B cell (primary cell): ENCODE measurements around the gene RNF114. TPM values are rescaled to one million over a fixed set of nuclear protein-coding genes. Genes with fewer than 3 reads are reported as not detected.

Experiments
- ATAC-seq: fragments of 200-7000 bp; cut with Tn5 transposase; one replicate; pipeline ENCODE4 v1.10.0; 2021; ENCODE audit warnings: low read depth, mild to moderate bottlenecking, moderate number of reproducible peaks, moderate library complexity
- CTCF ChIA-PET: fragments of 350-600 bp; sonication (Branson Sonifier 250); formaldehyde crosslinking; loops from one replicate; lab custom pipeline; 2021; ENCODE audit warnings: antibody characterized with exemption, inconsistent platforms; lab: Charles Lee
- POLR2A ChIA-PET: fragments of 350-600 bp; sonication (Branson Sonifier 250); formaldehyde crosslinking; loops from one replicate; lab custom pipeline; 2021; ENCODE audit warnings: antibody characterized with exemption; lab: Charles Lee
- DNase-seq: peaks from one replicate; pipeline ENCODE4 v3.0.0; 2013
- H2AFZ ChIP-seq: 2 replicates; pipeline ENCODE4 v1.6.1; 2012; ENCODE audit warnings: mild to moderate bottlenecking, low read depth, low read length; ENCODE audit not compliant: insufficient read depth, poor library complexity, severe bottlenecking
- H3K27ac ChIP-seq, 2 donors: 1 replicate in 1 of 2; 2 replicates in 1 of 2; pipeline ENCODE4 v1.5.1; 2012 to 2013; ENCODE audit warnings: low read length in 2 of 2, mild to moderate bottlenecking in 2 of 2, moderate library complexity in 1 of 2
- H3K27me3 ChIP-seq, 4 experiments: fragments of 200-600 bp in 1 of 4; sonication (generic) in 1 of 4; replicated peaks in 1 of 4; 1 replicate in 2 of 4; 2 replicates in 2 of 4; pipeline versions ENCODE4 v1.6.1 to v1.7.0; 2013 to 2016; ENCODE audit warnings: low read length in 3 of 4, mild to moderate bottlenecking in 2 of 4, mixed read lengths in 1 of 4, moderate library complexity in 1 of 4; ENCODE audit not compliant: insufficient read depth in 4 of 4, control insufficient read depth in 3 of 4; ENCODE audit errors: control extremely low read depth in 1 of 4
- H3K36me3 ChIP-seq, 2 experiments: replicated peaks in 1 of 2; 1 replicate in 1 of 2; 2 replicates in 1 of 2; pipeline versions ENCODE4 v1.6.1 to v1.7.1; 2013; ENCODE audit warnings: low read length in 1 of 2; ENCODE audit not compliant: insufficient read depth in 2 of 2, control insufficient read depth in 1 of 2; ENCODE audit errors: control extremely low read depth in 1 of 2, extremely low read depth in 1 of 2
- H3K4me1 ChIP-seq, 2 donors: fragments of 200-600 bp in 1 of 2; sonication (generic) in 1 of 2; 1 replicate in 1 of 2; 2 replicates in 1 of 2; pipeline versions ENCODE4 v1.5.1 to v1.6.1; 2013 to 2017; ENCODE audit warnings: low read length in 2 of 2; ENCODE audit not compliant: control insufficient read depth in 2 of 2, insufficient read depth in 2 of 2
- H3K4me2 ChIP-seq: replicated peaks from 2 replicates; pipeline ENCODE3; 2012; ENCODE audit warnings: mild to moderate bottlenecking, low read depth, low read length; ENCODE audit not compliant: poor library complexity, severe bottlenecking
- H3K4me3 ChIP-seq, 5 experiments: fragments of 200-600 bp in 1 of 5; sonication (generic) in 1 of 5; 1 replicate in 3 of 5; 2 replicates in 2 of 5; pipeline versions ENCODE4 v1.5.1 to v1.7.0; 2011 to 2016; ENCODE audit warnings: low read length in 4 of 5, mild to moderate bottlenecking in 4 of 5, low read depth in 2 of 5, control low read depth in 1 of 5, moderate library complexity in 1 of 5; ENCODE audit not compliant: insufficient read depth in 1 of 5; ENCODE audit errors: control extremely low read depth in 1 of 5, extremely low read depth in 1 of 5
- H3K79me2 ChIP-seq: fragments of 200-600 bp; sonication (generic); one replicate; pipeline ENCODE4 v1.6.0; 2016; ENCODE audit warnings: low read length; ENCODE audit not compliant: control insufficient read depth, insufficient read depth
- H3K9ac ChIP-seq: fragments of 200-600 bp; sonication (generic); 2 replicates; pipeline ENCODE4 v1.6.1; 2017; ENCODE audit warnings: mild to moderate bottlenecking, low read length, moderate library complexity
- H3K9me3 ChIP-seq, 3 donors: one replicate each; pipeline versions ENCODE4 v1.6.1 to v1.7.1; 2013; ENCODE audit warnings: low read length in 2 of 3; ENCODE audit not compliant: control insufficient read depth in 2 of 3, insufficient read depth in 1 of 3; ENCODE audit errors: control extremely low read depth in 1 of 3
- H4K20me1 ChIP-seq: 2 replicates; pipeline ENCODE4 v1.6.0; 2012; ENCODE audit warnings: mild to moderate bottlenecking, low read length; ENCODE audit not compliant: insufficient read depth, control insufficient read depth, poor library complexity, severe bottlenecking
- H3K27ac Mint-ChIP-seq: one replicate; pipeline ENCODE4 v1.8.0; 2021; ENCODE audit warnings: mixed read lengths
- H3K27me3 Mint-ChIP-seq: one replicate; pipeline ENCODE4 v1.8.0; 2021; ENCODE audit warnings: mixed read lengths
- H3K4me1 Mint-ChIP-seq: one replicate; pipeline ENCODE4 v1.8.0; 2021; ENCODE audit warnings: mixed read lengths
- H3K4me3 Mint-ChIP-seq: one replicate; pipeline ENCODE4 v1.8.0; 2021; ENCODE audit warnings: mixed read lengths
- H3K9me3 Mint-ChIP-seq: one replicate; pipeline ENCODE4 v1.8.0; 2022; ENCODE audit warnings: mixed read lengths; ENCODE audit not compliant: insufficient read depth
- EZH2 ChIP-seq: IDR thresholded peaks from 2 replicates; pipeline ENCODE4 v1.6.1; 2012; ENCODE audit warnings: borderline replicate concordance, low read depth, mild to moderate bottlenecking, moderate library complexity, low read length; ENCODE audit not compliant: insufficient read depth, poor library complexity, severe bottlenecking
- WGBS: methylation state at CpG from one replicate; pipeline ENCODE4 v1.1.5; 2013; ENCODE audit warnings: missing lambda C conversion rate; ENCODE audit not compliant: insufficient coverage; 5-methylcytosine and 5-hydroxymethylcytosine counted together
- intact Hi-C: fragments of 100-400 bp; cut with micrococcal nuclease; formaldehyde crosslinking; loops from one replicate; pipeline ENCODE4 v1.10.0; 2022
- polyA plus RNA-seq: library from polyadenylated mRNA; depleted of rRNA; stranded (reverse); fragments of >200 nt; gene quantifications from 2 replicates; pipeline ENCODE4 v1.2.3, GENCODE V29; 2012
- total RNA-seq, 2 donors: library from RNA; stranded (reverse); fragments of 120-200 nt in 1 of 2; gene quantifications; 1 replicate in 1 of 2; 2 replicates in 1 of 2; pipeline versions ENCODE4 v1.2.3 to v1.2.4, GENCODE V29; 2013 to 2022
- TF ChIP-seq, protein P1 (sequence below): fragments of 200-600 bp; IDR thresholded peaks from one replicate; pipeline ENCODE4 v1.8.0; 2022; ENCODE audit warnings: antibody characterized with exemption, mild to moderate bottlenecking

Gene RNF114
- total and polyA plus RNA-seq, 2 donors (not counting 1 experiment from before 2014, with no cell fraction given): 81.7 to 117 TPM

DNA sequence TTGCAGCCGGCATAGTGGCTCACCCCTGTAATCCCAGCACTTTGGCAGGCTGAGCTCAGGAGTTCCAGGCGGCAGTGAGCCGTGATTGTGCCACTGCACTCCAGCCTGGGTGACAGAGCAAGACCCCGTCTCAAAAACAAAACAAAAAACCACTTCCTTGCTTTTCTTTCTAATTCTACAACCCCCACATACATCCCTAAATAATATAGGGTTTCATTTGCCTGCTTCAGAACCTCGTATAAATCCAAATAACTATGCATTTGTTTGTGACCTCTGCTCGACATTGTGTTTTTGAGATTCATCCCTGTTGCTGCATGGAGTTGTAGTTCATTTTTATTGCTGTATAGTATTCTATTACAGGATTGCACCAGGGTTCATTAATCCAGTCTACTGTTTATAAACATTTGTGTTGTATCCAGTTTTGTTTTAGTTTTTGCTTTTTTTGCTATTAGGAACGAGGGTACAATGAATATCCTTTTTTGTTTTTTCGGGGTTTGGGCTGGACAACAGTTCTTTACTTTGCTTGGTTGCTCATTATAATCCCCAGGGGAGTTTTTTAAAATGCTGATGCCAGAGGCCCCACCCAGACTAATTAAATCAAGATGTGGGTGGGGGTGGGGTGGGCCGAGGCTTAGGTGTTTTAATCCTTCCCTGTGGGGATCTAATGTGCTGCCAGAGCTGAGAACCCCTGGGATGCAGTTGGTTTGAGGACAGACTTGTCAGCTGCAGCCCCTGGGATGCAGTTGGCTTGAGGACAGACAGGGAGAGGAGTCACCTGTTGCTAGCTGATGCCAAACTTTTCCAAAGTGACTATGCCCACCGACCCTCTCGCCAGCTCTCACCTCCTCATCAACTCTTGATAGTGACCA, 44.2 kb downstream of the RNF114 start:
- H3K79me2 ChIP-seq: no peaks in the 10 kb centered on the region
- H2AFZ ChIP-seq: no peak overlapping the region
- TF ChIP-seq, protein P1, sequence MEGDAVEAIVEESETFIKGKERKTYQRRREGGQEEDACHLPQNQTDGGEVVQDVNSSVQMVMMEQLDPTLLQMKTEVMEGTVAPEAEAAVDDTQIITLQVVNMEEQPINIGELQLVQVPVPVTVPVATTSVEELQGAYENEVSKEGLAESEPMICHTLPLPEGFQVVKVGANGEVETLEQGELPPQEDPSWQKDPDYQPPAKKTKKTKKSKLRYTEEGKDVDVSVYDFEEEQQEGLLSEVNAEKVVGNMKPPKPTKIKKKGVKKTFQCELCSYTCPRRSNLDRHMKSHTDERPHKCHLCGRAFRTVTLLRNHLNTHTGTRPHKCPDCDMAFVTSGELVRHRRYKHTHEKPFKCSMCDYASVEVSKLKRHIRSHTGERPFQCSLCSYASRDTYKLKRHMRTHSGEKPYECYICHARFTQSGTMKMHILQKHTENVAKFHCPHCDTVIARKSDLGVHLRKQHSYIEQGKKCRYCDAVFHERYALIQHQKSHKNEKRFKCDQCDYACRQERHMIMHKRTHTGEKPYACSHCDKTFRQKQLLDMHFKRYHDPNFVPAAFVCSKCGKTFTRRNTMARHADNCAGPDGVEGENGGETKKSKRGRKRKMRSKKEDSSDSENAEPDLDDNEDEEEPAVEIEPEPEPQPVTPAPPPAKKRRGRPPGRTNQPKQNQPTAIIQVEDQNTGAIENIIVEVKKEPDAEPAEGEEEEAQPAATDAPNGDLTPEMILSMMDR: no peak
- TF ChIP-seq EZH2: no peak
- H4K20me1 ChIP-seq: no peaks in the 10 kb centered on the region
- Mint-ChIP-seq H3K27ac (no peak overlapping the region), H3K9me3 (no peaks in the 10 kb centered on the region), H3K27me3 (no peaks in the 10 kb centered on the region), H3K4me1 (peaks cover 24% of the 10 kb centered on the region), H3K4me3 (peak overlapping the region; percentile 11)
- POLR2A ChIA-PET: interaction anchor here (0.8 kb wide), 1 partner anchor 91 kb away, joined by 11 read pairs; no protein-coding TSS in a partner anchor
- peaks cover 0 to 3% (median 0%) of the 10 kb centered on the region in 3 donors for H3K9me3 ChIP-seq
- ATAC-seq (no peak), DNase-seq (no peak)
- H3K4me1 ChIP-seq: peaks cover 18 to 26% of the 10 kb centered on the region in 2 donors
- peaks cover 0 to 8% (median 0%) of the 10 kb centered on the region in 4 experiments for H3K27me3 ChIP-seq
- H3K4me3 ChIP-seq: no peak overlapping the region
- H3K9ac ChIP-seq: no peak overlapping the region
- CTCF ChIA-PET: interaction anchor here (0.7 to 13.5 kb wide), 17 partner anchors 12 to 208 kb away, joined by 3 to 531 read pairs (median 5); partner anchors contain the start of genes PEDS1 and RNF114
- intact Hi-C loops: no loop called here
- WGBS: 91% methylated on average over 2 of the region's 11 CpGs
- no peak overlapping the region for H3K27ac ChIP-seq
- H3K4me2 ChIP-seq: no peak overlapping the region
- H3K36me3 ChIP-seq: no peaks in the 10 kb centered on the region
